MG63 (cell line): ENCODE measurements around the gene RNU1-4. TPM values are rescaled to one million over a fixed set of nuclear protein-coding genes. Genes with fewer than 3 reads are reported as not detected.
"Not testable (repeated sequence)": the region's sequence is repeated elsewhere in the genome, so short reads cannot be mapped to it uniquely, and the experiment has no call there.

Experiments used
- DNase-seq: peaks from one replicate; pipeline ENCODE4 v3.0.0-alpha.2; 2020
- H3K27me3 ChIP-seq: fragments of 250-450 bp; sonication (Bioruptor Pico); 2 replicates; pipeline ENCODE4 v1.5.1; 2020; ENCODE audit warnings: mild to moderate bottlenecking, moderate library complexity
- H3K36me3 ChIP-seq: fragments of 250-450 bp; sonication (Bioruptor Pico); 2 replicates; pipeline ENCODE4 v1.5.1; 2020; ENCODE audit warnings: mild to moderate bottlenecking, moderate library complexity
- H3K4me3 ChIP-seq: fragments of 250-450 bp; sonication (Bioruptor Pico); 2 replicates; pipeline ENCODE4 v1.5.1; 2020; ENCODE audit warnings: mild to moderate bottlenecking, moderate library complexity
- H3K9me3 ChIP-seq: fragments of 250-450 bp; sonication (Bioruptor Pico); 2 replicates; pipeline ENCODE4 v1.5.1; 2020; ENCODE audit warnings: mild to moderate bottlenecking, moderate library complexity
- total RNA-seq: library from RNA; depleted of rRNA; stranded (reverse); fragments of >200 nt; shearing (Covaris generic); gene quantifications from 2 replicates; pipeline ENCODE4 v1.2.3, GENCODE V29; 2014; ENCODE audit warnings: low replicate concordance

RNU1-4 gene
- total RNA-seq, 1 experiment from 2014 or later, result not detected

- not testable (repeated sequence) for DNase-seq, H3K9me3 ChIP-seq, H3K4me3 ChIP-seq, H3K27me3 ChIP-seq, H3K36me3 ChIP-seq
These were observed 17.3 kb downstream of the RNU1-4 start for GRCh38 chr1:16757574-16757973.

GRCh38 chr1:16758060-16758459 lies 17.7 kb downstream of the RNU1-4 start:
- DNase-seq, H3K4me3 ChIP-seq, H3K27me3 ChIP-seq, H3K9me3 ChIP-seq, H3K36me3 ChIP-seq: not testable (repeated sequence)

- not testable (repeated sequence) for H3K27me3 ChIP-seq, DNase-seq, H3K9me3 ChIP-seq, H3K36me3 ChIP-seq, H3K4me3 ChIP-seq
These were observed 18.8 kb downstream of the RNU1-4 start for GRCh38 chr1:16759041-16759493.

- DNase-seq, H3K36me3 ChIP-seq, H3K9me3 ChIP-seq, H3K4me3 ChIP-seq, H3K27me3 ChIP-seq: not testable (repeated sequence)
These were observed 19.5 kb downstream of the RNU1-4 start for GRCh38 chr1:16759650-16760455.

GRCh38 chr1:16760456-16760765 lies 20.1 kb downstream of the RNU1-4 start:
- not testable (repeated sequence) for H3K36me3 ChIP-seq, H3K27me3 ChIP-seq, H3K4me3 ChIP-seq

GRCh38 chr1:16760801-16761200 lies 20.5 kb downstream of the RNU1-4 start:
- H3K9me3 ChIP-seq, H3K27me3 ChIP-seq, H3K4me3 ChIP-seq, H3K36me3 ChIP-seq, DNase-seq: not testable (repeated sequence)

More at GRCh38 chr1:16760456-16760765, 20.1 kb downstream of the RNU1-4 start:
- H3K9me3 ChIP-seq, DNase-seq: not testable (repeated sequence)

- not testable (repeated sequence) for H3K27me3 ChIP-seq, H3K4me3 ChIP-seq, H3K9me3 ChIP-seq, H3K36me3 ChIP-seq
- peak; percentile 91 for DNase-seq
These were observed 24.0 kb downstream of the RNU1-4 start for GRCh38 chr1:16764248-16764819.

- not testable (repeated sequence) for H3K36me3 ChIP-seq, DNase-seq, H3K9me3 ChIP-seq, H3K27me3 ChIP-seq, H3K4me3 ChIP-seq
These were observed 24.7 kb downstream of the RNU1-4 start for GRCh38 chr1:16764820-16765655.

GRCh38 chr1:16765731-16766605 lies 25.7 kb downstream of the RNU1-4 start:
- H3K4me3 ChIP-seq, H3K36me3 ChIP-seq, H3K9me3 ChIP-seq, H3K27me3 ChIP-seq: not testable (repeated sequence)
- DNase-seq, result peak; percentile 80

- not testable (repeated sequence) for H3K4me3 ChIP-seq, DNase-seq, H3K36me3 ChIP-seq, H3K9me3 ChIP-seq, H3K27me3 ChIP-seq
These were observed 26.5 kb downstream of the RNU1-4 start for GRCh38 chr1:16766689-16767256.

- H3K27me3 ChIP-seq, H3K4me3 ChIP-seq, H3K9me3 ChIP-seq, H3K36me3 ChIP-seq: not testable (repeated sequence)
- peak; percentile 98 for DNase-seq
These were observed 29.9 kb downstream of the RNU1-4 start for GRCh38 chr1:16770139-16770759.

- H3K36me3 ChIP-seq, DNase-seq, H3K27me3 ChIP-seq, H3K4me3 ChIP-seq, H3K9me3 ChIP-seq: not testable (repeated sequence)
These were observed 30.7 kb downstream of the RNU1-4 start for GRCh38 chr1:16770896-16771446.

- peak; percentile 94 for DNase-seq
- H3K27me3 ChIP-seq, H3K4me3 ChIP-seq, H3K36me3 ChIP-seq, H3K9me3 ChIP-seq: not testable (repeated sequence)
These were observed 32.2 kb downstream of the RNU1-4 start for GRCh38 chr1:16772275-16773204.

- peak; percentile 42 for DNase-seq
- H3K36me3 ChIP-seq, H3K27me3 ChIP-seq, H3K9me3 ChIP-seq, H3K4me3 ChIP-seq: not testable (repeated sequence)
These were observed 32.9 kb downstream of the RNU1-4 start for GRCh38 chr1:16773205-16773596.

GRCh38 chr1:16773723-16774122 lies 33.4 kb downstream of the RNU1-4 start:
- not testable (repeated sequence) for H3K27me3 ChIP-seq, H3K9me3 ChIP-seq, H3K4me3 ChIP-seq, DNase-seq, H3K36me3 ChIP-seq
